ENCODE data around the gene SEC14L3. TPM values are rescaled to one million over a fixed set of nuclear protein-coding genes. Genes with fewer than 3 reads are reported as not detected.

SEC14L3 gene
- total and polyA plus RNA-seq, 2 experiments from 2014 or later, result not detected

DNA sequence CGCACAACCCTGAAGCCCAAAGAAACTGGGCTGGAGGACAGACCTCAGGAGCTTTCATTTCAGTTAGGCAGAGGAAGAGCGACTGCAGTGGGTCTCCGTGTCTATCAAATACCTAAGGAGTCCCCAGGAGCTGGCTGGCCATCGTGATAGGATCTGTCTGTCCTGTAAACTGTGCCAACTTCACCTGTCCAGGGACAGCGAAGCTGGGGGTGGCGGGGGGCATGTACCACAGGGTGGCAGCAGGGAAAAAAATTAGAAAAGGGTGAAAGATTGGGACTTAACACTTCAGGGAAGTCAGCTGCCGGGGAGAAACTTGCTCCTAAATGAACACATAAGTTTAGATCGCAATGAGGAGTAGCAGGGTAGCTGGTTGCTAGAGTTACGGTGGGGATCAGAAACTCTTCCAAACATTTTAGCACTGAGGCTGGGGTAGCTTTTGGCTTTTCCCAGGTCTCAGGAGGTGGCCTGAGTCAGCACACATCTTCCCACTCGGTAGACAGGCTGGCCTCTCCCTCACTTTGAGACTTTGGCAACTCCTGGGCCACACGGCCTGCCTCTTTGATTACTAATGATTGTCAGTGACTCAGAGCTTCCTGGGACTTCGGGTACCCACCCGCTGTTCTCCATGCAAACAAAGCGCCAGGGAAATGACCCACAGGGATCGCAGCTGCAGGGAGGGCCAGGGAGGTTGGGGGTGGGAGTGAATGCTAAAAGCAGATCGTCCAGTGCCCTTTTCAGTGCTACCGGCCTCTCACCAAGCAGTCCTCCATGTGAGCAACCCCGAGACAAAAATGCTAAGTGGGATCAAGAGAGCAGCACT is 49.1 kb downstream of the SEC14L3 start:
- H3K4me1 ChIP-seq (ENCODE audit: insufficient read depth), result peaks cover 61% of the 10 kb centered on the region
- DNase-seq (ENCODE audit: low spot score), result peak; percentile 88
- H3K27ac ChIP-seq, result peak overlapping the region; percentile 97
- no peaks in the 10 kb centered on the region for H3K9me3 ChIP-seq (ENCODE audit: low read depth)
- H3K36me3 ChIP-seq (replicated peaks; ENCODE audit: insufficient read depth, low read depth), result no peaks in the 10 kb centered on the region
- TF ChIP-seq EZH2 (IDR thresholded peaks at IDR 0.05; ENCODE audit: borderline replicate concordance) (no peak), CTCF (IDR thresholded peaks at IDR 0.05; ENCODE audit: poor library complexity) (no peak), EZH2phosphoT487 (IDR thresholded peaks at IDR 0.05; ENCODE audit: low read depth, severe bottlenecking, unreplicated experiment) (no peak)
- no peaks in the 10 kb centered on the region for H4K20me1 ChIP-seq (ENCODE audit: insufficient read depth, poor library complexity, severe bottlenecking)
- H2AFZ ChIP-seq, result peak overlapping the region; percentile 9
- no peaks in the 10 kb centered on the region for H3K9me2 ChIP-seq (replicated peaks; ENCODE audit: insufficient read depth)
- 31% methylated on average over 18 of the region's 18 CpGs for WGBS (ENCODE audit: low lambda C conversion rate, missing lambda C conversion rate)
- H3K4me2 ChIP-seq, result peak overlapping the region; percentile 80
- peaks cover 7% of the 10 kb centered on the region for H3K79me2 ChIP-seq
- no peaks in the 10 kb centered on the region for H3K27me3 ChIP-seq
- H3K4me3 ChIP-seq, result peak overlapping the region; percentile 18

- Histone ChIP-seq H3K79me2 (peaks cover 8% of the 10 kb centered on the region), H3K9me3 (ENCODE audit: low read depth) (no peaks in the 10 kb centered on the region), H3K4me3 (no peak overlapping the region), H3K36me3 (replicated peaks; ENCODE audit: insufficient read depth, low read depth) (no peaks in the 10 kb centered on the region), H3K4me1 (ENCODE audit: insufficient read depth) (peaks cover 69% of the 10 kb centered on the region), H2AFZ (no peak overlapping the region), H3K27me3 (no peaks in the 10 kb centered on the region), H3K4me2 (peak overlapping the region; percentile 80), H4K20me1 (ENCODE audit: insufficient read depth, poor library complexity, severe bottlenecking) (no peaks in the 10 kb centered on the region), H3K27ac (peak overlapping the region; percentile 97), H3K9me2 (replicated peaks; ENCODE audit: insufficient read depth) (no peaks in the 10 kb centered on the region)
- no peak for TF ChIP-seq CTCF (IDR thresholded peaks at IDR 0.05; ENCODE audit: poor library complexity)
- no peak for TF ChIP-seq EZH2 (IDR thresholded peaks at IDR 0.05; ENCODE audit: borderline replicate concordance)
- TF ChIP-seq EZH2phosphoT487 (IDR thresholded peaks at IDR 0.05; ENCODE audit: low read depth, severe bottlenecking, unreplicated experiment), result no peak
- 48% methylated on average over 8 of the region's 8 CpGs for WGBS (ENCODE audit: low lambda C conversion rate, missing lambda C conversion rate)
- peak; percentile 70 for DNase-seq (ENCODE audit: low spot score)
These were observed 49.9 kb downstream of the SEC14L3 start for GRCh38 chr22:30421695-30422480.

GRCh38 chr22:30420347-30421125 is 51.3 kb downstream of the SEC14L3 start:
- Histone ChIP-seq H3K4me1 (ENCODE audit: insufficient read depth) (peaks cover 70% of the 10 kb centered on the region), H3K9me3 (ENCODE audit: low read depth) (no peaks in the 10 kb centered on the region), H3K4me2 (peak overlapping the region; percentile 80), H3K27me3 (no peaks in the 10 kb centered on the region), H3K27ac (peak overlapping the region; percentile 97), H2AFZ (no peak overlapping the region), H3K79me2 (peaks cover 8% of the 10 kb centered on the region), H3K36me3 (replicated peaks; ENCODE audit: insufficient read depth, low read depth) (no peaks in the 10 kb centered on the region), H3K9me2 (replicated peaks; ENCODE audit: insufficient read depth) (no peaks in the 10 kb centered on the region), H4K20me1 (ENCODE audit: insufficient read depth, poor library complexity, severe bottlenecking) (no peaks in the 10 kb centered on the region), H3K4me3 (no peak overlapping the region)
- WGBS (ENCODE audit: low lambda C conversion rate, missing lambda C conversion rate), result 66% methylated on average over 6 of the region's 6 CpGs
- no peak for DNase-seq (ENCODE audit: low spot score)
- TF ChIP-seq EZH2 (IDR thresholded peaks at IDR 0.05; ENCODE audit: borderline replicate concordance) (no peak), EZH2phosphoT487 (IDR thresholded peaks at IDR 0.05; ENCODE audit: low read depth, severe bottlenecking, unreplicated experiment) (no peak), CTCF (IDR thresholded peaks at IDR 0.05; ENCODE audit: poor library complexity) (no peak)
